Measurements from ENCODE around the gene FYTTD1. TPM values are rescaled to one million over a fixed set of nuclear protein-coding genes. Genes with fewer than 3 reads are reported as not detected.

FYTTD1 gene
- total RNA-seq, 1 donor from 2014 or later = 103 TPM

GRCh38 chr3:197830308-197830966, 80.8 kb downstream of the FYTTD1 start:
- DNase-seq (ENCODE audit: low read depth) = no peak

- DNase-seq (ENCODE audit: low read depth) = no peak
Observed at GRCh38 chr3:197830967-197831313, 81.3 kb downstream of the FYTTD1 start.

GRCh38 chr3:197833930-197834715, 84.4 kb downstream of the FYTTD1 start:
- no peak for DNase-seq (ENCODE audit: low read depth)

- peak; percentile 13 for DNase-seq (ENCODE audit: low read depth)
Observed at GRCh38 chr3:197835509-197835908, 85.8 kb downstream of the FYTTD1 start.

GRCh38 chr3:197836244-197836643, 86.6 kb downstream of the FYTTD1 start:
- no peak for DNase-seq (ENCODE audit: low read depth)

Other genes starting within 250 kb of the FYTTD1 start
- gene BDH1, start 193.9 kb upstream of the FYTTD1 start, total RNA-seq = 0.26 and 0.67 TPM in 2 replicates
- 24.5 and 25.7 TPM in 2 replicates for gene RUBCN, start 13.0 kb upstream of the FYTTD1 start, total RNA-seq
- gene LRCH3, start 41.4 kb downstream of the FYTTD1 start, total RNA-seq = 17.0 TPM in 2 replicates
- 553 and 684 TPM in 2 replicates for gene RPL35A, start 200.3 kb downstream of the FYTTD1 start, total RNA-seq
- gene LMLN, start 210.3 kb downstream of the FYTTD1 start, total RNA-seq = 5.1 and 8.0 TPM in 2 replicates